ACHN (cell line): ENCODE data around the gene KIFAP3.
"Not testable (repeated sequence)": the region's sequence is repeated elsewhere in the genome, so short reads cannot be mapped to it uniquely, and the experiment has no call there.

ENCODE experiments used
- DNase-seq: peaks from one replicate; pipeline ENCODE4 v3.0.0-alpha.2; 2015
- in situ Hi-C: cut with HindIII; loops from 2 replicates; pipeline ENCODE4 v1.10.0; 2017; ENCODE audit warnings: low sequenced_read_pairs, low pct_ligation_motif_present, low pct_unique_long_range_greater_than_20kb

KIFAP3 gene

GRCh38 chr1:169878498-169878897 lies 196.0 kb downstream of the KIFAP3 start:
- in situ Hi-C loops = no loop called here
- no peak for DNase-seq

- no peak for DNase-seq
- in situ Hi-C loops = no loop called here
These were observed 196.5 kb downstream of the KIFAP3 start for GRCh38 chr1:169877800-169878491.

GRCh38 chr1:169874229-169874628 lies 200.3 kb downstream of the KIFAP3 start:
- in situ Hi-C loops = no loop called here
- DNase-seq = no peak

- in situ Hi-C loops = no loop called here
These were observed 200.8 kb downstream of the KIFAP3 start for GRCh38 chr1:169873582-169874199.

GRCh38 chr1:169872906-169873305 lies 201.6 kb downstream of the KIFAP3 start:
- no peak for DNase-seq
- in situ Hi-C loops = no loop called here

More at GRCh38 chr1:169873582-169874199, 200.8 kb downstream of the KIFAP3 start:
- DNase-seq = no peak

GRCh38 chr1:169871988-169872387 lies 202.5 kb downstream of the KIFAP3 start:
- in situ Hi-C loops, DNase-seq: not testable (repeated sequence)
